Neuron (in vitro differentiated cells): ENCODE measurements around the gene MDFIC.

Experiments
- H2AFZ ChIP-seq: one replicate; pipeline ENCODE4 v1.6.1; 2013; ENCODE audit warnings: low read depth, mild to moderate bottlenecking, inconsistent platforms, low read length, moderate library complexity
- H3K27me3 ChIP-seq: one replicate; pipeline ENCODE4 v1.6.1; 2013; ENCODE audit warnings: low read length; ENCODE audit not compliant: insufficient read depth
- H3K36me3 ChIP-seq: one replicate; pipeline ENCODE4 v1.6.1; 2013; ENCODE audit warnings: low read length; ENCODE audit not compliant: insufficient read depth
- H3K4me1 ChIP-seq: one replicate; pipeline ENCODE4 v1.6.1; 2013; ENCODE audit warnings: low read length; ENCODE audit not compliant: insufficient read depth
- H3K4me3 ChIP-seq: 2 replicates; pipeline ENCODE4 v1.5.1; 2013; ENCODE audit warnings: mild to moderate bottlenecking, low read length, moderate library complexity
- H3K9me3 ChIP-seq: one replicate; pipeline ENCODE4 v1.6.1; 2013; ENCODE audit warnings: low read length

MDFIC gene

DNA sequence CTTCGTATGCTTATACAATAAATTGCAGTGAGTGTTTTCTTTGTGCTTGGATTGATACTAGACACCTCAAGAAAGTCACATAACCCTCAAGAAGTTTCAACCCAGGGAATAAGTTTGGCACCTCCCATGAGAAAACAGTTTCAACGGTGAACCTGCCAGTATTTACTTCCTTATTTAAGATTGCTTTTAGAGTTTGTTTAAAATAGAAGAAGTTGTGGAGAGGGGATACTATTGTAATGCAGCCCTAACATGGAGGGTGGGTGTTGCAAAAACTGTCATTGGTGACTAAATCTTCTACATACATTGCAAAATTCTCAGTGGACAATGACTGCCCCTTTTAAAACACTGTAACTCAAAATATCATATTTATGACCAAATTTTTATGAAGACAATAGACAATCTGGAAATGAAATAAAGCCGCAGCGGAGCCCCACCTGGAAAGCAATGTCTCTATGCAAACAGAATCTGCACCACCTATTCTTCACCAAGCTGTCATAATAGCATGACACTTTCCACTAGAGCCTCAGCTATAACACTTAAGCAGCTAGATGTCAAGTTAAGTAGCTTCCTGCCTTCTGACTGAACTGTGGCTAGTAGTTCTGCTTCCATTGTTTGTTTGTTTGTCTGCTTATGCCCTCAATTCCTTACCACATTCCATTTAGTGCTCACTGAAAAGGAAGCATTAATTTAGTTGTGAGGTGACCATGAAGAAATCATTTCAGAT, 98.2 kb downstream of the MDFIC start:
- no peak overlapping the region for H2AFZ ChIP-seq
- no peaks in the 10 kb centered on the region for H3K27me3 ChIP-seq
- H3K9me3 ChIP-seq = no peaks in the 10 kb centered on the region
- H3K4me1 ChIP-seq = peaks cover 17% of the 10 kb centered on the region
- no peak overlapping the region for H3K4me3 ChIP-seq
- H3K36me3 ChIP-seq = no peaks in the 10 kb centered on the region

DNA sequence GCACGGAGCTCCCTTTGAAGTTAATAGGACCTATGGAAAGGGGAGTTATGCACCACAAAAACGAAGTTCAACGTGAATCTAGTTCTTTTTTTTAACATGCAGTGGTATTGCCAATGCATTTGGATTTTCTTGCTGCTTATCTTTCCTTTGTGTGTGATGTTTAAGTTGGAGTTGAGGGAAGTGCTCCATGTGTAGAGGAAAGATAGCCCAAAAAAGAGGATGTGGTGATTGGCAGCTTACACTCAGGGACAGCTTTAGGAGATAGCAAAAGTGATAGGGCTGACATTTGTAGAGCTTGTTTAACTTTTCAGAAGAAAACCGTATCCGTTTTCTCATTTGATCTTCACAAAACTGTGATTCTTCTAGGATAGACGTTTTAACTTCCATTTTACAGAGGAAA, 101.3 kb downstream of the MDFIC start:
- no peak overlapping the region for H2AFZ ChIP-seq
- H3K36me3 ChIP-seq = no peaks in the 10 kb centered on the region
- H3K9me3 ChIP-seq = no peaks in the 10 kb centered on the region
- H3K4me3 ChIP-seq = no peak overlapping the region
- H3K27me3 ChIP-seq = no peaks in the 10 kb centered on the region
- peaks cover 6% of the 10 kb centered on the region for H3K4me1 ChIP-seq

DNA sequence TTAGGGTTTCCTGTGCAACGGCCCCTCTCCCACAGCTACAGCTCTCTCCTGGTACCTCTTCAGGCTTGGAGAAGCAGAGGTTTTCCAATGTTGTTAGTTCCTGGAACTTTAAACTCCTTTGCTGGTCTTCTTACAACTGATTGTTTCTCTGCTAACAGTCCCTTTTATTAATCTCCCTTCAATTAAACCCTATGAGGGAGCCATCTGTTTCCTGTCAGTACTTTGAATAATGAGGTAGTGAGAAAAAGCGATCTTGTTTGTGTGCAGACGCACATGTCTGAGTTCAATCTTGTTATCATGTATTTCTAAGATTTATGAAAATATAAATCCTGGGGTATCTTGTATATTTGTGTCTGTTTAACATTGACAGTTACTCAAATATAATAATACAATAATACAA, 102.4 kb downstream of the MDFIC start:
- no peaks in the 10 kb centered on the region for H3K9me3 ChIP-seq
- no peak overlapping the region for H2AFZ ChIP-seq
- peaks cover 6% of the 10 kb centered on the region for H3K4me1 ChIP-seq
- H3K36me3 ChIP-seq = no peaks in the 10 kb centered on the region
- H3K4me3 ChIP-seq = no peak overlapping the region
- no peaks in the 10 kb centered on the region for H3K27me3 ChIP-seq

DNA sequence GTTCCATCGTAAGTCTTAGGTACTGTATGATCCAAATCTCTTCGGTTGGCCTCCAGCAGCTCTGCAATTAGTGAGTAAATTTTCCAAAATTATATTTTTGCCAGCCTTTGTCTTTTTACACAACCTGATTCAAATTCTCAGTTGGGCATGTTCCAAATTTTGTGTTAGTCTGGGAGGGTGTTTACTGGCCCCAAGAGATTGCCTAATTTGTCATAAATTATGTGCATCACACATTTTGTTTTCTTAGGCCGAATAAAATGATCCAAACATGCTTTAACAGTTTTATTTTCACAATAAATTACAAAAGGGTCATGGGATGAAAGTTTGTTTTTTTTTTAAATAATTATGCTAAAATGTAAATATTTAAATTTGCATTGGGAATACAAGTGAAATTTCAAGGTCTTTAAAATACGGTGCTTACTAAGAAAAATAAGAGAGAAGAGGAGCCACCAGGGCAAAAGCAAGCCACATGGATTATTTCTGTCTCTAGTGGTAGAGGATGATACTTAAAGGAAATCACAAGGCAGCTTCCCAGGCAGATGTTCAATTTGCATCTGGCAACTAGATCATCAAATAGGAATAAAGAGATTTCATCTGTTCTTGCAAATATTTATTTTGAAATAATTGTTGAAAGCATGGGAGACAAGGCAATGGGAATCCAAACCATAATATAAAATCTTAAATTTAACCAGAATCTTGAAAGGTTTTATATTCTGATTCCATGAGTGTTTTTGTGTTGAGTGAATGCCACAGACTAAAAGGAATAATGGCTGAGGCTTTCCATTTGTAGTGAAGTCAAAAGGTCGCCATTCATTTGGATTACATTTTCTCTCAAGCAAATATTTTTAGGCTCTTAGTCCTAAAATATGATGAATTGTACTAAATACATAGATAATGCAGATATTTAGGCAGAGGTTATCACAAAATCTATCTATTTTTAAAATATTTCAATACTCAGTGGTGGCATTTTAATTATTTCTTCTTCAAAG, 111.1 kb downstream of the MDFIC start:
- Histone ChIP-seq H3K9me3 (no peaks in the 10 kb centered on the region), H2AFZ (no peak overlapping the region), H3K4me3 (no peak overlapping the region), H3K27me3 (no peaks in the 10 kb centered on the region), H3K36me3 (no peaks in the 10 kb centered on the region), H3K4me1 (peaks cover 15% of the 10 kb centered on the region)

DNA sequence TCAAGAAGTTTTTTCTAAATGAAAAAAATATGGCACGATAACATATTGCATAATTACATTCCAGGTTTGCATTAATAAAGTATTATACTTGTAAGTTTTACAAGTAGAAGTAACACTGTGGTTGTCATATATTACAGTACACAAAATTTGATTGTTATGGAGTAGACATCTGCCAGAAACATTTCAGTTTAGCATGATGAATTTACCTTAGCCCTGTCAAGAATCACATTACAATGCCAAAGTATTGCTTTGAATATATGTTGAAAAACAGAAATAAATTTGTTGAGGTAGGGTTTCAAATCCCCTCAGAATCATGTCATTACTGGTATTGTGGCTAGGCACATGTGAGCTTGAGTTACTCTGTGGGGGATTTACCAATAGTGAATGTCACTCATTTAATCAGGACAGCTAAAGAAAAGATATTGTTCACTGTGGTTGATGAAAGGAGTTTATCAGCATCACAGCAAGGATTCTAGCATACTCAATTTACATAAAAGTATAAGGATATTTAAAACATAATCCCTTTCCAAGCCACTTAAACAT, 112.1 kb downstream of the MDFIC start:
- Histone ChIP-seq H3K9me3 (no peaks in the 10 kb centered on the region), H2AFZ (no peak overlapping the region), H3K4me3 (no peak overlapping the region), H3K4me1 (peaks cover 15% of the 10 kb centered on the region), H3K36me3 (no peaks in the 10 kb centered on the region), H3K27me3 (no peaks in the 10 kb centered on the region)

DNA sequence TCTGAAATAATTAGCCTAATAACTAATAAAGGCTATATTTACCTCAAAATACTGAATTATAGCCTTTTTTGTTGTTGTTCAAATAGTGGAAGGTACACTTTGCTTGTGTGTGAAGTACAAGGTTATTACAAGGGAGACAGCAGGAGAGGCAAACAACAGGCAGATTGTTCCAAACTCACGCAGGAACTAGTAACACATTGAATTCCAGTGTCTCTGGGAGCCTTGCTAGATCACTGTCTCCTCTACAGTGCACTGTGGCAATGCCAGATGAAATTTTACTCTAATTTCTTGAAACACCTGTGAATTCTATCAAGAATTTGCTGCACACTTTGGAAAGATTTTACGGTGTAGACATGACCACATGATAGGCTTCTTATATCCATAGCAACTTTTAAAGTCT, 112.6 kb downstream of the MDFIC start:
- Histone ChIP-seq H3K27me3 (no peaks in the 10 kb centered on the region), H3K4me1 (peaks cover 15% of the 10 kb centered on the region), H3K36me3 (no peaks in the 10 kb centered on the region)

DNA sequence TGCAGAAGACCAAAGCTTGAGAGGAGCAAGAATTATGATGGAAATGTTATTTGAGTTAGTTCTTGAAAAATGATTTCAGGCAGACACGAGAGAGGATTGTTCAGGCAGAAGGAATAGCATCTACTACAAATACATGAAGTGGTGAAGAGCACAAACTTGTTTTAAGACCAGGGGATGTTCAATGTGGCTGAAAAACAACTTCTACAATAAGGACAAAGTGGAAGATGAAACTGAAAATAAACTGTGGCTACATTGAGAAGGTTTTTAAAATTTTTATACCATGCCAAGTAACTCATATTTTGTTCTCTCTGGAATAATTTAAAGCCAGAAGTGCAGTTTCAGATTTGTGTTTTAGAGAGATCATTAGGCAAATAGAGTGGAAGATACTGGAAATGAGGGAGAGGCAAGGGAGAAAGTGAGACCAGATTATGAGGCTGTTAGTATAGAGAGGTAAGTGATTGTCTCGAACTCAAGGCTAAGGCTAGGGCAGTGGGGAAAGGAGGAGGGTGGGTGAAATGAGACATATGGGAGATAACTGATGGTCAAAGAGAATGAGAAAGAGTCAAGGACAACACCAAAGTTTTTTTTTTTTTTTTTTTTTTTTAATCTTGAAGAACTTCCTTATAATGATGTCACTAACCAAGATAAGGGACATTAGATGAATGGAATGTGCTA, 115.4 kb downstream of the MDFIC start:
- Histone ChIP-seq H3K4me3 (no peak overlapping the region), H2AFZ (no peak overlapping the region), H3K27me3 (no peaks in the 10 kb centered on the region), H3K4me1 (peaks cover 15% of the 10 kb centered on the region), H3K36me3 (no peaks in the 10 kb centered on the region), H3K9me3 (no peaks in the 10 kb centered on the region)

More for the DNA sequence above, 112.6 kb downstream of the MDFIC start:
- Histone ChIP-seq H3K9me3 (no peaks in the 10 kb centered on the region), H3K4me3 (no peak overlapping the region), H2AFZ (no peak overlapping the region)

DNA sequence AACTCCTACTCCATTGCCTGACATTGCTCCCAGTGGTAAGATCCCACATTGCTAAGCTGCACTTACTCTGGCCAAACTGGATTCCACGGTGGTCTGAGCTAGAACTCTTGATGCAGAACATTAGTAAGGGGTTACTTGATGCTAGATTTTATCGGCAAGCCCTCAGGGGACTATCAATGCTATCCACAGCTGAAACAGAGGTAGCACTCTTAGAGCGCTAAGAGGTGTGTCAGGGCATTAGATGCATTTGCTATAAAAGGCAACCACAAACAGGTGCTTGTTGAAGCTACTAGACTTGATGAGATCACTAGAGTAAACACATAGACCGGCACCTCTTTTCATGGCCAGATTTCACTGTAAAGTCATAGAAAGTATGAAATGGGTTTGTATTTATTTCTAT, 116.3 kb downstream of the MDFIC start:
- Histone ChIP-seq H3K4me3 (no peak overlapping the region), H3K4me1 (peaks cover 9% of the 10 kb centered on the region), H3K9me3 (no peaks in the 10 kb centered on the region), H3K36me3 (no peaks in the 10 kb centered on the region), H3K27me3 (no peaks in the 10 kb centered on the region), H2AFZ (no peak overlapping the region)

DNA sequence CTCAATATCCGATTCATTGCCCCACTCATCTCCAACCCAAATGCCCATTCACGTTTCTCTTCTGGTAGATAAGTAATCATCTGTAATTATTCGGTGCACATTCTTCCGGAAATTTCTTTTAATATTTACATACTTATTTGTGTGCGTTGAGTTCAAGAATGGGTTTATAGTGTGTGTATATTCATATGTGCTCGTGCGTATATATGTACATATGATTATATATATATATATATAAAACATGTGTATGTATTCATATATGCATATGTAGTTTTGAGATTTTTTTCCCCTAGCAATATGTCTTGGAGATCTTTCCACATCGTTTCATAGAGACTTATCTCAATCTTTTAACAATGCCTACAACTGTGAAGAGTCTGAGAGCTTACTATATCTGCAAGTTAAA, 118.2 kb downstream of the MDFIC start:
- no peak overlapping the region for H2AFZ ChIP-seq
- H3K9me3 ChIP-seq = no peaks in the 10 kb centered on the region
- H3K27me3 ChIP-seq = no peaks in the 10 kb centered on the region
- H3K4me1 ChIP-seq = no peaks in the 10 kb centered on the region
- no peak overlapping the region for H3K4me3 ChIP-seq
- H3K36me3 ChIP-seq = no peaks in the 10 kb centered on the region

DNA sequence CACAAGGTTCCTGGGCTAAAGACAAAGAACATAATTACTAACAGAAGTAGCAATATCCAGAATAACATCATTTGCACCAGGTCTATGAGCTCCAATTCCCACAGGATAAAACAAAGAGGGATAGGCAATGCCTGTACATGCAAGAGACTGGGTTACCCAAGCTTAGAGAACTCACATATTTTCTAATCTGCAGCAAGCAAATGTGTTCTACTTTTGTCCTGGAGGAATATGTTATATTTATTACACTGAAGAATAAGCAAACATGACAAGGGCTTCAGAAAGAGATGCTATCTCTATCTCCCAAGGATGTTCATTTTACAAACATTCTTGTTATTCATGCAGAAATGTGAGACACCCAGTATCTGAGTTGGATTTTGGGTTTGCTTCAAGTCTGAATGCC, 118.6 kb downstream of the MDFIC start:
- H3K9me3 ChIP-seq = no peaks in the 10 kb centered on the region
- no peak overlapping the region for H2AFZ ChIP-seq
- H3K36me3 ChIP-seq = no peaks in the 10 kb centered on the region
- H3K27me3 ChIP-seq = no peaks in the 10 kb centered on the region
- no peak overlapping the region for H3K4me3 ChIP-seq
- H3K4me1 ChIP-seq = no peaks in the 10 kb centered on the region

DNA sequence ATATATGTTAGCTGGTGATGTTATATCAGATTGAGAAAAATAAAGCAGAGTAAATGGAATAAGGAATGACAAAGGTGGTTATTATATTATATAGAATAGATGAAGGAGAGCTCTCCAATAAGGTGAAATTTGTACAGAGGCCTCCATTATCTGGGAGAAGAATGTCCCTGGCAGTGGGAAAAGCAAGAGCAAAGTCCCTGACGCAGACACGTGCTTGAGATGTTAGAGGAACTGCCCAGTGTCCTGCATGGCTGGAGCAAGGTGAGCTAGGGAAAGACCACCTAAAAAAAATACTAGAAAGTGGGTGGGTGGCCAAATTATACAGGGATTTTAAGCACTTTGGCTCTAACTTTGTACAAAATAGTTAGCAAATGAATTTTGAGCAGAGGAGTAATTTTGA, 120.7 kb downstream of the MDFIC start:
- Histone ChIP-seq H3K27me3 (no peaks in the 10 kb centered on the region), H3K9me3 (no peaks in the 10 kb centered on the region), H3K36me3 (no peaks in the 10 kb centered on the region), H2AFZ (no peak overlapping the region), H3K4me1 (peaks cover 15% of the 10 kb centered on the region), H3K4me3 (no peak overlapping the region)

DNA sequence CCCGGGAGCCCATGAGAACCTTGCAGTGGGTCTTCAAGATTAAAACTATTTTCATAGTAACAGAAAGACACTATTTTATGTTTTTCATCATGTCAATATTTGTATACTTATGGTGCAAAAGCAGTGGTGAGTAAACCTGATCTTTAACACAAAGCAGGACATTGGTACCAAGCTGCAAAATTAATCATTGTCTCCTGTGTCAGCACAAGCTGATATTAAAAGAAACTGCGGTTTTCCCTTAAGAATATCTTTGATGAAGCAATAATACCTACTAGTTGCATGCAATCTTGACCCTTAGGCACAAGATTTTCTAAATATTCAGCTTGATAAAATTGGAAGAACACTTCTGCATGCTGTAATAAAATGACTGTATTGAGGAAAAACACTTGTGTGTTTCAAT, 121.7 kb downstream of the MDFIC start:
- no peaks in the 10 kb centered on the region for H3K9me3 ChIP-seq
- peaks cover 16% of the 10 kb centered on the region for H3K4me1 ChIP-seq
- no peak overlapping the region for H3K4me3 ChIP-seq
- H3K27me3 ChIP-seq = no peaks in the 10 kb centered on the region
- no peak overlapping the region for H2AFZ ChIP-seq
- no peaks in the 10 kb centered on the region for H3K36me3 ChIP-seq

DNA sequence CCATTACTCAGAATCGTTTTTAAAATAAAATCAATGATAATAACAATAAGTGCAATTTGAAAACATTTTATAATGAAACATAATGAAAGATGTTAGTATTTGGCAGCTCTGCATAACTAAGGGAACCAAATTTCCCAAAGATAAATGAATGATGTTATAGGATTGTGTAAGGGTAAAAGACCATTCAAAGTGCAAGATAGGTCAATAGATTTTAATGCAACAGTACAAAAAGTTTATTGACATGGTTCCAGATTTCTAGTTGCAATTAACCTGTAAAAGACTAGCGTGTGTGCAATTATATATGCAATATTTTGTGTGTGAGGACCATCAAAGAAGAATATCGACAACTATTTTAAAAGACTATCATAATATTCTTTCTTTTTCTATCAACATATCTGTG, 122.3 kb downstream of the MDFIC start:
- H3K4me1 ChIP-seq = peaks cover 16% of the 10 kb centered on the region
- H3K9me3 ChIP-seq = no peaks in the 10 kb centered on the region
- no peak overlapping the region for H3K4me3 ChIP-seq
- H2AFZ ChIP-seq = no peak overlapping the region
- no peaks in the 10 kb centered on the region for H3K27me3 ChIP-seq
- no peaks in the 10 kb centered on the region for H3K36me3 ChIP-seq
